Left renal pelvis (tissue), 4 donors: ENCODE data around the gene ZSCAN5A. TPM values are rescaled to one million over a fixed set of nuclear protein-coding genes. Genes with fewer than 3 reads are reported as not detected.
"Not testable (repeated sequence)": the region's sequence is repeated elsewhere in the genome, so short reads cannot be mapped to it uniquely, and the experiment has no call there.

Experiments
- DNase-seq, 4 donors: peaks; one replicate each; pipeline ENCODE4 v3.0.0-alpha.2; 2013; ENCODE audit warnings: low read depth in 4 of 4, low spot score in 3 of 4
- polyA plus RNA-seq, 4 donors: library from polyadenylated mRNA; unstranded; fragments of 120-200 nt; gene quantifications; one replicate each; pipeline ENCODE4 v1.2.1, GENCODE V29; 2013; ENCODE audit not compliant: insufficient read length in 4 of 4

The ZSCAN5A gene
- polyA plus RNA-seq, 4 donors = 12.3 to 16.7 (median 13.5) TPM

- DNase-seq = no peak
Measured at GRCh38 chr19:56217039-56217949, 97.3 kb downstream of the ZSCAN5A start.

GRCh38 chr19:56211718-56212117, 102.9 kb downstream of the ZSCAN5A start:
- no peak for DNase-seq

- not testable (repeated sequence) for DNase-seq
Measured at GRCh38 chr19:56210036-56210435, 104.6 kb downstream of the ZSCAN5A start.

- no peak for DNase-seq
Measured at GRCh38 chr19:56209091-56209490, 105.5 kb downstream of the ZSCAN5A start.

GRCh38 chr19:56207581-56207980, 107.1 kb downstream of the ZSCAN5A start:
- DNase-seq = not testable (repeated sequence)

- DNase-seq = no peak
Measured at GRCh38 chr19:56201973-56202372, 112.7 kb downstream of the ZSCAN5A start, which contains the start of gene ZSCAN5C. Gene ZSCAN5C, plus strand, starts transcription at chr19:56202273. Its CDS starts 3,641 bp downstream, at chr19:56205914.

- no peak for DNase-seq
Measured at GRCh38 chr19:56199687-56200086, 115.0 kb downstream of the ZSCAN5A start.

- not testable (repeated sequence) for DNase-seq
Measured at GRCh38 chr19:56197646-56198045, 117.0 kb downstream of the ZSCAN5A start, which contains the start of gene ZSCAN5B. Gene ZSCAN5B, minus strand, starts transcription at chr19:56197783. Its CDS starts 4,731 bp downstream, at chr19:56193052.

GRCh38 chr19:56193981-56194640, 120.5 kb downstream of the ZSCAN5A start:
- DNase-seq = no peak

GRCh38 chr19:56191711-56192110, 122.9 kb downstream of the ZSCAN5A start:
- no peak for DNase-seq

GRCh38 chr19:56191115-56191514, 123.5 kb downstream of the ZSCAN5A start:
- DNase-seq = no peak

GRCh38 chr19:56189785-56190184, 124.9 kb downstream of the ZSCAN5A start:
- DNase-seq = no peak

- no peak for DNase-seq
Measured at GRCh38 chr19:56177564-56178243, 136.9 kb downstream of the ZSCAN5A start.

GRCh38 chr19:56176881-56177280, 137.8 kb downstream of the ZSCAN5A start:
- no peak for DNase-seq

GRCh38 chr19:56176310-56176709, 138.3 kb downstream of the ZSCAN5A start:
- not testable (repeated sequence) for DNase-seq

GRCh38 chr19:56175861-56176307, 138.8 kb downstream of the ZSCAN5A start, which contains the start of gene GALP:
Gene GALP, plus strand, starts transcription at chr19:56176008. Its CDS starts 1,101 bp downstream, at chr19:56177109.
- not testable (repeated sequence) for DNase-seq

- no peak for DNase-seq
Measured at GRCh38 chr19:56174550-56174949, 140.1 kb downstream of the ZSCAN5A start.

- no peak for DNase-seq
Measured at GRCh38 chr19:56174086-56174485, 140.6 kb downstream of the ZSCAN5A start.
